Esophagus muscularis mucosa (tissue), 4 donors: Measurements from ENCODE around the gene ZFP91. TPM values are rescaled to one million over a fixed set of nuclear protein-coding genes. Genes with fewer than 3 reads are reported as not detected.
A peak's percentile ranks its signal among the peaks of the same experiment; 100 is the strongest.

Experiments
- DNase-seq: peaks from one replicate; pipeline ENCODE4 v3.0.0-alpha.2; 2017; ENCODE audit errors: extremely low spot score
- H3K27ac ChIP-seq, 4 donors: fragments of 200-600 bp; sonication (generic); replicated peaks in 1 of 4; 1 replicate in 3 of 4; 2 replicates in 1 of 4; pipeline ENCODE4 v1.5.1; 2016 to 2019; ENCODE audit warnings: mild to moderate bottlenecking in 1 of 4
- H3K27me3 ChIP-seq, 4 donors: fragments of 200-600 bp; sonication (generic); one replicate each; pipeline versions ENCODE4 v1.5.1 to v1.6.0; 2016 to 2019
- H3K36me3 ChIP-seq, 4 donors: fragments of 200-600 bp; sonication (generic); one replicate each; pipeline ENCODE4 v1.5.1; 2016 to 2019
- H3K4me1 ChIP-seq, 4 donors: fragments of 200-600 bp; sonication (generic); one replicate each; pipeline ENCODE4 v1.5.1; 2016 to 2019
- H3K4me3 ChIP-seq, 4 donors: fragments of 200-600 bp; sonication (generic); 1 replicate in 2 of 4; 2 replicates in 2 of 4; pipeline ENCODE4 v1.5.1; 2016 to 2019; ENCODE audit warnings: mild to moderate bottlenecking in 4 of 4, moderate library complexity in 1 of 4
- H3K9me3 ChIP-seq, 4 donors: fragments of 200-600 bp; sonication (generic); 1 replicate in 3 of 4; 2 replicates in 1 of 4; pipeline ENCODE4 v1.5.1; 2016 to 2019
- CTCF ChIP-seq, 3 experiments: fragments of 200-600 bp in 2 of 3; fragments of 450-650 bp in 1 of 3; sonication (generic) in 2 of 3; IDR thresholded peaks; one replicate each; pipeline ENCODE4 v1.5.1; 2017 to 2019; ENCODE audit warnings: antibody characterized with exemption in 3 of 3, mild to moderate bottlenecking in 2 of 3, moderate library complexity in 1 of 3
- EP300 ChIP-seq: sonication (generic); formaldehyde crosslinking; IDR thresholded peaks from one replicate; pipeline ENCODE4 v1.6.1; 2017; ENCODE audit warnings: antibody characterized with exemption
- POLR2A ChIP-seq: fragments of 450-650 bp; IDR thresholded peaks from one replicate; pipeline ENCODE4 v1.6.1; 2017; ENCODE audit warnings: antibody characterized with exemption, moderate library complexity, mild to moderate bottlenecking, low read depth
- POLR2AphosphoS5 ChIP-seq, 2 donors: sonication (generic); formaldehyde crosslinking; IDR thresholded peaks; one replicate each; pipeline ENCODE4 v1.6.1; 2017; ENCODE audit warnings: antibody characterized with exemption in 2 of 2
- WGBS: methylation state at CpG from one replicate; pipeline ENCODE4 v1.1.5; 2018; 5-methylcytosine and 5-hydroxymethylcytosine counted together
- intact Hi-C: fragments of 100-400 bp; cut with DNase I; formaldehyde crosslinking; loops from one replicate; pipeline ENCODE4 v1.15.1; 2023
- total RNA-seq, 4 donors: library from RNA; depleted of rRNA; stranded (reverse); fragments of >200 nt; gene quantifications; one replicate each; pipeline versions ENCODE4 v1.1.0 to v1.2.1, GENCODE V29; 2016

ZFP91 gene
- total RNA-seq, 4 donors from 2014 or later, result 71.1 to 90.2 (median 77.7) TPM

- DNase-seq, result no peak
- Histone ChIP-seq H3K27ac (no peak overlapping the region), H3K4me1 (peaks cover 25 to 48% (median 44%) of the 10 kb centered on the region in 4 donors), H3K9me3 (no peaks in the 10 kb centered on the region), H3K36me3 (peaks cover 0 to 51% (median 30%) of the 10 kb centered on the region in 4 donors), H3K27me3 (no peaks in the 10 kb centered on the region), H3K4me3 (no peak overlapping the region)
- TF ChIP-seq CTCF (IDR thresholded peaks at IDR 0.05) (no peak), EP300 (no peak), POLR2A (no peak), POLR2AphosphoS5 (IDR thresholded peaks at IDR 0.05) (no peak)
- 89% methylated on average over 4 of the region's 4 CpGs for WGBS
- intact Hi-C loops, result loop anchor here (5.0 kb wide), 1 partner anchor 58 kb away; no protein-coding TSS in a partner anchor
Observed at GRCh38 chr11:58625086-58625485, 46.2 kb downstream of the ZFP91 start.

DNA sequence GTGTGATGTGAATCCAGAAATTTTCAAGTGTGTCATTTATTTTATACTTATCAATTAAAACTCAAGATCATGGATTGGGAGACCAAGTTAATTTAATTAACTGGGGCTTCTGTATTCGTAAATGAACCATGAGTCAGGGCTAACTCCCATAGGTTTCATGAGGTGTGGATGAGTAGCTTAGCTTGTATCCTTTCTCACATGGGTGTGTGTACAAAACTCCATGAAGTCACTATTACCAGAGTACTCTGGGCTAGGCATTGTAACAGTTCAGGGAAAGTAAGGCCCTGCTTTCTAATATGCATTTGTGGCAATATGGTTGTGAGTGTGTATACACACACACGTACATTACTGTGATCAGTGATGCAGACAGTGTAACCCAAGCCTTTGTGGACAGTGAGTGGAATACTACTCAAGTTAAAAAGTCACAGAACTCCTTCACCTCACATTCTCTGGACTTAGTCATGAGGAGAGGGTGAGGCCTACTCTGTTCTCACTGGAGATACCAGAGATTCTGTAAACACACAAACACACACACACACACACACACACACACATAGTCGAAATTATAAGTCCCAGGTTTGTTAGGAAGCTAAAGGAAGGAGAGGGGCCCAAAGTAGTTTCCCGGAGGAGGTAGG is 47.1 kb downstream of the ZFP91 start:
- H3K27me3 ChIP-seq, result no peaks in the 10 kb centered on the region
- intact Hi-C loops, result loop anchor here (5.0 kb wide), 1 partner anchor 59 kb away; no protein-coding TSS in a partner anchor
- TF ChIP-seq POLR2A, result no peak
- no peak for TF ChIP-seq EP300
- TF ChIP-seq POLR2AphosphoS5 (IDR thresholded peaks at IDR 0.05), result no peak
- no peak for TF ChIP-seq CTCF (IDR thresholded peaks at IDR 0.05)
- H3K36me3 ChIP-seq, result peaks cover 0 to 42% (median 25%) of the 10 kb centered on the region in 4 donors
- H3K9me3 ChIP-seq, result no peaks in the 10 kb centered on the region
- no peak overlapping the region for H3K4me3 ChIP-seq
- no peak overlapping the region for H3K27ac ChIP-seq
- peaks cover 25 to 48% (median 44%) of the 10 kb centered on the region in 4 donors for H3K4me1 ChIP-seq
- 92% methylated on average over 4 of the region's 4 CpGs for WGBS
- no peak for DNase-seq

DNA sequence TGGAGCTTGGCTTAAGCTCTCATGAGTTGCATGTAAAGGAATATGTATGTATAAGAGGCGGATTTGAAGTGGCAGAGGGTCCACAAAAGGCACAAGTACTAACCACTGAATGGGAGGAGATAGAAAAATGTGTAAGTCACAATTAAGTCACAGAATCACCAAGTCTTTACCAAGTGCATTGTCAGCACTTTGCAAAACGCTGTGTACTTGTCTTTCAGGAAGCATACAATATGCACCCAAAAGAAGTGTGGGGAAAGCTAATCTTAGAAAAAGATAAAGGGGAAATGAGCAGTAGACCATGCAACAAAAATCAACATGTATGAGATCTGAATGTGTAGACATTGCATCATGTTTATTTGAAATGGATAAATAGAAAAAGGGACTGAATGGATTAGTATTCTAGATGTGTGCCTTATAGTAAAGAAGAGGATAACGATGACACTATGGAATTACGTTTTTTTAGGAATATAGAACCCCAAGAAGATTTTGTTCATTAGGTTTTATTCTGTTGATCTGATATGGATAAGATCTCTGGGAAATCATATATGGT is 48.1 kb downstream of the ZFP91 start:
- H3K4me3 ChIP-seq, result no peak overlapping the region
- TF ChIP-seq POLR2AphosphoS5 (IDR thresholded peaks at IDR 0.05), result no peak
- no peak for TF ChIP-seq EP300
- no peak for TF ChIP-seq POLR2A
- TF ChIP-seq CTCF (IDR thresholded peaks at IDR 0.05), result no peak
- no peak for DNase-seq
- 75% methylated on average over 4 of the region's 4 CpGs for WGBS
- H3K27ac ChIP-seq, result peak overlapping the region; percentile 45 to 71 (median 66)
- H3K27me3 ChIP-seq, result no peaks in the 10 kb centered on the region
- peaks cover 25 to 42% (median 37%) of the 10 kb centered on the region in 4 donors for H3K4me1 ChIP-seq
- H3K36me3 ChIP-seq, result peaks cover 0 to 40% (median 23%) of the 10 kb centered on the region in 4 donors
- intact Hi-C loops, result loop anchor here (5.0 kb wide), 1 partner anchor 60 kb away; no protein-coding TSS in a partner anchor
- no peaks in the 10 kb centered on the region for H3K9me3 ChIP-seq

- Histone ChIP-seq H3K36me3 (peaks cover 0 to 25% (median 17%) of the 10 kb centered on the region in 4 donors), H3K9me3 (no peaks in the 10 kb centered on the region), H3K4me3 (no peak overlapping the region), H3K27me3 (no peaks in the 10 kb centered on the region), H3K4me1 (peaks cover 16 to 30% (median 23%) of the 10 kb centered on the region in 4 donors), H3K27ac (peak overlapping the region; percentile 41 to 71 (median 66))
- no peak for DNase-seq
- intact Hi-C loops, result loop anchor here (5.0 kb wide), 1 partner anchor 61 kb away; no protein-coding TSS in a partner anchor
- 66% methylated on average over 3 of the region's 3 CpGs for WGBS
- no peak for TF ChIP-seq CTCF (IDR thresholded peaks at IDR 0.05)
- TF ChIP-seq POLR2A, result no peak
Observed at GRCh38 chr11:58628446-58628845, 49.6 kb downstream of the ZFP91 start.
